Renal pelvis (tissue), 4 donors: Measurements from ENCODE around the gene OR4E1. TPM values are rescaled to one million over a fixed set of nuclear protein-coding genes. Genes with fewer than 3 reads are reported as not detected.
"Not testable (repeated sequence)": the region's sequence is repeated elsewhere in the genome, so short reads cannot be mapped to it uniquely, and the experiment has no call there.

ENCODE experiments used
- DNase-seq: peaks from one replicate; pipeline ENCODE4 v3.0.0-alpha.2; 2013
- polyA plus RNA-seq, 3 donors: library from polyadenylated mRNA; unstranded; fragments of 120-200 nt; gene quantifications; one replicate each; pipeline ENCODE4 v1.2.1, GENCODE V29; 2013; ENCODE audit not compliant: insufficient read length in 3 of 3

The OR4E1 gene
- polyA plus RNA-seq, 3 donors: 0.03 to 0.07 TPM; not detected in 1

DNA sequence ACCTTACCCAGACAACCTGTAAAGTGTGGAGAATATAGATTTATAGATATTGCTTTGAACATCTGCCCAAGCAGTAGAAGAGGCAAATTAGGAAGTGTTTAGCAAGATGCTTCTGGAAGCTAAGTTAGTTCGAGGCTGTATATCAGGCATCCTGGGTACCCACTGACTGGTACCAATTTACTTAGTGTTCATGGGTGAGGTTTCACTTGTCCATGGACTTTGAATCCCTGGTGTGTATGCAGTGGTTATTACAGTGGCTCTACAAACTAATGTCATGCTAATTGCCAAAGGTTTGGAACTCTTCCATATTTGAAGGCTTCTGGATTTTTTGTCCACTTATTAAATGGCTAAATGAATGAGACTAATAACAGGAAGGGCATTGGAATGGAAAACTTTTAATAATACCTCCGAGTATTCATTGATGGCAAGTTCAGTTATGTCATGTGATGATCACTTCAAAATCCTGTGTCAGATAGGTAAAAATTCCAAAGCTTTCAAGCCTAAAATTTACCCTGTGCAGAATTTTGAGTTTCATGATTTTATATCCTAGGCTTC lies 20.2 kb downstream of the OR4E1 start, which contains the start of gene OR4E2:
TSS of gene OR4E2 (plus strand) at position 505 of the 555 bp plus-strand sequence. CDS start 11,248 bp downstream, outside the sequence.
- no peak for DNase-seq

DNA sequence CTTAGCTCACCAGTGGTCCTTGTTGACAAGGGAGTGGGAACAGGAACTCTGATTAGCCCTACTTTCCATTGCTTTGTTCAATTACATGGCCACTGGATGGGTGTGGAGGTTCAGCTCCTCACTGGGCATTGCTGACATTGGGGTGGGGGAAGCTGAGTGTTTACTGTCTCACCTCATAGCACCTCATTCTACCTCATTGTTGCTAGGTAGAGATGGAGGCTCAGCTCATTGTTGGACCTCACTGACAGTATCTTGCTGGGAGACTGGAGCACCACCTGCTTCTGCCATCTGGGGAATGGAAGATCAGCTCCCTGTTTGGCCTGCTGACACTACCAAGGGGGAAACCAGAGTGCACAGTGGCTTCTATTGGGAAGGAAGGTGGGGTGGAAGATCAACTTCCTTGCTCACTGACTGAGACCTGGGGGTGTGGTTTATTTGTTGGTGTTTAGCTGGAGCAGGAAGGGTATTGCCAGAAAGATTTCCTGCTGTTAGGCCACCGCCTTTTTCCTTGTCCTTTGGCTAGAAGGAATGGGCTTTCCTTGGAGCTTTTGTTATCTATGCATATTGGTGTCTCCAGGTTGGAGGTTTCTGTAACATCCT lies 21.3 kb downstream of the OR4E1 start:
- DNase-seq: no peak

DNA sequence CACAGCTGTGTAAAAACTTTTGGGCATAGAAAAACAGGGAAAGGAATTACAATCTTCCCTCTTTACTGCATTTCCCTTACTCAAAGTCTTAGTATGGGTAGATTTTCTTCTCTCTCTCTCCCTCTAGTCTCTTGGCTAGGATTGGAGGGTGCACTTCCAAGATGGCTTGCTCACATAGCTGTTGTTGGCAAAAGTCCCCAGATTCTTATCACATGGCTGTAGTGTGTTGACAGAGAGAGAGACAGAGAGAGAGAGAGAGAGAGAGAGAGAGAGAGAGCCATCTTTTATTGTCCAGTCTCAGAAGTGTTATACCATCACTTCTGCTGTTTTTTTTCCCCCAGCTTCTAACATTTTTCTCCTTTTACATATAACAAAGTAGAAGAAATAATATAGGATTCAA lies 26.2 kb downstream of the OR4E1 start:
- DNase-seq: no peak

DNA sequence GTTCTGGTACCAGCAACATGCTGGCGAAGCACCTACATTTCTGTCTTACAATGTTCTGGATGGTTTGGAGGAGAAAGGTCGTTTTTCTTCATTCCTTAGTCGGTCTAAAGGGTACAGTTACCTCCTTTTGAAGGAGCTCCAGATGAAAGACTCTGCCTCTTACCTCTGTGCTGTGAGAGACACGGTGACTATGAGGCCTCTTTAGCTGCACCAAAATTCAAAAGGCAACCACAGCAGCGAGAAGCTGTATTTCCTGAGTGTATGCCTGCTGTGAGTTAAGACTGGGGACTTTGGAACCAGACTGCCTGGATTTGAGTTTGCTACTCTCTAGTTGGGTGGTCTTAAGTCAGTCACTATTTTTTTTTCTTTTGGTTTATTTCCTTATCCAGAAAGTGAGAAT lies 30.2 kb downstream of the OR4E1 start:
- DNase-seq: no peak

DNA sequence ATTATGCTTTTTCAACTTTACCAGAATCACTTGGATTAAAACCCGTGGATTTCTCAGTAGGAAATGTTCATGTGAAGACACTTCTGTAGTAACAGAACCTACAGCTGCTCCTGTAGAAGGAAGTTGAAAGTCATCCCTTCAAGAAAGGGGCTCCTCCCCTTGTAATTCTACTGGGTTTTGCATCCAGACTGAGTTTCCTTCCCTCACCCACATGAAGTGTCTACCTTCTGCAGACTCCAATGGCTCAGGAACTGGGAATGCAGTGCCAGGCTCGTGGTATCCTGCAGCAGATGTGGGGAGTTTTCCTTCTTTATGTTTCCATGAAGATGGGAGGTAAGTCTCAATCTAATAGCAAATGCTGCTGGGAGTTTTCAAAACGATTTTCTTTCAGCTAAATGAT lies 30.9 kb downstream of the OR4E1 start:
- DNase-seq: no peak

DNA sequence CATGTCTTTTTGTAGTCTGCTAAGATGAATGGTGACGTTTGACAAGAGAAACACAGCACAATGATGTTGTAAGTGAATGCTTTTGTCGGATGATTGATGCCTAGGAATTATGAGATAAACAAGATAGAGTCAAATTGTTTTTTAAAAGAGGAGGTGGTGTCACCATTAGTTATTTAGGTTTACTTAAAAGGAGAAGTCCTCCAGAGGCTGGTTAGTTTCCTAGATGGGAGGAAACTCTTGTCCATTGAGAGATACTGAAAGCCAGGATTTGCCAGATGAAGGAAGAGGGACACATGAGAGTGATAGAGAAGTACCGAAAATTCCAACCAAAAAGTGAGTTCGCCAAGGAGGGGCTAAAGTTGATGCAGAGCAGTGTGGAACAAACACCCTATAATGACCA lies 38.8 kb downstream of the OR4E1 start, which contains the start of gene OR10G2:
TSS of gene OR10G2 (minus strand) at position 101 of the 400 bp plus-strand sequence. CDS start at position 3, 98 bp downstream.
- no peak for DNase-seq

DNA sequence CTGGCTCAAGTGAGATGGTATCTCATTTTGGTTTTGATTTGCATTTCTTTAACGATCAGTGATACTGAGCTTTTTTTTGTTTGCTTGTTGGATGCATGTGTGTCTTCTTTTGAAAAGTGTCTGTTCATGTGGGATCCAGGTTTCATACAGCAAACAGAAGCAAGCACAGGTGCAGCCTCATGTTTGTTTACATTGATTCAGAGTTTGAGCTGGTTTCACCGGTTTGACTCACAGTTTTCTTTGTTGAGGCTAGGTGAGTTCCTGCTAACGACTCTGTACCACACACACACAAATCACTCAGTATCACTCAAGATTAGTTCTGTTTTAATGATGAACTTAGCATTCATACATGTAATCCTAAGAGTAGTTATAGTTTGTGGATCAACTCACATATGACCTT lies 42.5 kb downstream of the OR4E1 start:
- DNase-seq: no peak

DNA sequence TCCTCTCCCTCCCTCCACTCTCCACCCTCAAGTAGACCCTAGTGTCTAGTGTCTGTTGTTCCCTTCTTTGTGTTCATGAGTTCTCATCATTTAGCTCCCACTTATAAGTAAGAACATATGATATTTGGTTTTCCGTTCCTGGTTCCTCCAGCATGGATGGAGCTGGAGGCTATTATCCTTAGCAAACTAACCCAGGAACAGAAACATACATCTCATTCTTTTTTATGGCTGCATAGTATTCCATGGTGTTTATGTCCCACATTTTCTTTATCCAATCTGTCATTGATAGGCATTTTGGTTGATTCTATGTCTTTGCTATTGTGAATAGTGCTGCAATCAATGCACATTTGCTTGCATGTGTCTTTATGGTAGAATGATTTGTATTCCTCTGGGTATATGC lies 43.1 kb downstream of the OR4E1 start:
- not testable (repeated sequence) for DNase-seq

DNA sequence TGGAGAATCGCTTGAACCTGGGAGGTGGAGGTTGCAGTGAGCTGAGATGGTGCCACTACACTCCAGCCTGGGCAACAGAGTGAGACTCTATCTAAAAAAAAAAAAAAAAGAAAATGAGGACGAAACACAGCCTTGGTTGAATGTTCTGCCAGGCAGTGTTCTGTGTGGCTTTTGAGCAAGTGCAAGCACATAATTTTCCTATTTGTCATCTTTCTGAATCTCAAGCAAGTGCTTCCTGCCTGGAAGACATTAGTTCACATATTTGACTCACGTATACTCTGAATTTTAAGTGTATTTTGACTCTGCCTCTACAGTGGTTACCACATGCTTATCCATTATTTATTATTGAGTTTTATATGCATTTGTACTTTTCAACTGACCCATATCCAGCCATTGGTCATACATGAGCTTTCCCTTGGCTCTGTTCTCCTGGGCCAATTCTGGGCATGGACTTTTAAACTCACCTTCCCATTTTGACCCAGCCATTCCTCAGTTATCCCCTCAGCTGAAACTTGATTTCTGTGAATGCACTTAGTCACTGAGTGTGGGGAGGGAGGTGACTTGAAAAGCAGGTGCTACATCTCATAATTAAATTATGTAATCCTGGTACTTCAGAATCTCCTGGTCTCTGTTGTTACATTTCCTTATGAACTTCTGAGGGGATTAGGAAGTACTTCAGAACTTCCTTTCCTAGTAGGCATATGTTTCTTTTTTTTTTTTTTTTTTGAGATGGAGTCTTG lies 47.0 kb downstream of the OR4E1 start:
- no peak for DNase-seq

Other genes starting within 250 kb of the OR4E1 start
- gene CHD8, start 217.7 kb downstream of the OR4E1 start, polyA plus RNA-seq: 10 to 100 TPM; 73.2 to 86.2 (median 78.1) TPM
- gene RAB2B, start 196.9 kb downstream of the OR4E1 start, polyA plus RNA-seq: 10 to 100 TPM; 37.2 to 51.3 (median 43.0) TPM
- 10 to 100 TPM; 60.1 to 63.6 (median 60.4) TPM for gene TOX4, start 196.6 kb downstream of the OR4E1 start, polyA plus RNA-seq
- gene METTL3, start 162.5 kb downstream of the OR4E1 start, polyA plus RNA-seq: 100 to 1,000 TPM in 2 of 3 donors, 10 to 100 TPM in 1; 84.6 to 116 (median 106) TPM
- gene SALL2, start 147.5 kb downstream of the OR4E1 start, polyA plus RNA-seq: 10 to 100 TPM; 62.0 to 74.4 (median 63.7) TPM
- gene OR10G3, start 93.7 kb downstream of the OR4E1 start, polyA plus RNA-seq: under 1 TPM in 1 of 3 donors, not detected in 2; 0.16 TPM
- not detected for gene OR10G2, start 38.9 kb downstream of the OR4E1 start, polyA plus RNA-seq
- under 1 TPM in 1 of 3 donors, not detected in 2; 0.06 TPM for gene OR4E2, start 20.0 kb downstream of the OR4E1 start, polyA plus RNA-seq